ENCODE measurements around the gene EIPR1.
"Not testable (repeated sequence)": the region's sequence is repeated elsewhere in the genome, so short reads cannot be mapped to it uniquely, and the experiment has no call there.

The EIPR1 gene

DNA sequence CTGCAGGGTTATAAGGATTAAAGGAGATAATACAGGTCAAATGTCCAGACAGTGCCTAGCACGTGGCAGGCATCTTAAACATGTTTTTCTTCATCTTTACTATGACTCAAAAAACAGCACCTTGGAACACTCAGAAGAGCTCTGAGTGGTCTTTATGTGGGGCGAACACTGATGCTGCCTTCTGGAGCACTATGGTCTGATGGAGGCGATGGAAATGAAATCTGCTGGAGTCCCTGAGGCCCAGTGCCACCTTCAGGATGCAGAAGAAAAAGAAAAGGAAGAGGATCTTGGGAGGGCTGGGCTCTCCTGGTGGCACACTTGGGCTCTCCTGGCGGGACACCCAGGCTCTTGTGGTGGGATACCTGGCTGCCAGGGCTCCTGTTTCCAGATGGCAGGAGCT, 171.8 kb downstream of the EIPR1 start:
- DNase-seq, result no peak

DNA sequence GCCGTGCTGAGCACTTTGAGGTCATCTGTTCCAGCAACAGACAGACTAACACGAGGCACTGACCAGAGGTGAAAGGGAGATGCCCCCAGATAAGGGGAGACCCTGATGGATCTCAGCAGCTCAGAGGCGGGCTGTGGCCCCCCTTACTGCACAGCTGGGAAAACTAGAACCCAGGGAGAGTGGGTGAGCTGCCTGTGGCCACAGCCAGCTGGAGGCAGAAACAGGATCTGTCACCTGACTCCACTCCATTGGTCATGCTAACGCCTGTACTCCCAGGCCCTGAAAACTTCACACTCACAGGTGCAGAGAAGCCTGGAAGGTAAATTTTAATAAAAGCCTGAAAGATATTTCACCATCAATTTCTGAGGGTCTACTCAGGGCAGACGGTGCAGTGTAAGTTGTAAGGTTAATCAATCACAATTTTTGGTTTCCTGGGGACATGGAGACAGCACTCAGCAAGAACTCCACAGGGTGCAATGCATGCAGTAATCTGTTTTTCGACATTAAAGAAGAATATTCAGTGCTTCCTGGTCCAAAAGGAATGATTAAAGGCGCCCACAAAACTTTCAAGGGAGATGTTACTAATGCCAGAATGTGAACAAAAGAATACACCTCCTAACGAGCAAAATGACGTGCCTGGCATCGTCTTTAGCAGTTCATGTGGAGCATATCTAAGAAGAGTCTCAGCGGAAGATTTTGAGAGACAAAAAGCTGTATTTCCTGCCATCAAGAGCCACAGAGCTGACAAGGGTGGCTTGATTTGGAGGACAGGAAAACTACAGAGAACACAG, 173.4 kb downstream of the EIPR1 start:
- no peak for DNase-seq

DNA sequence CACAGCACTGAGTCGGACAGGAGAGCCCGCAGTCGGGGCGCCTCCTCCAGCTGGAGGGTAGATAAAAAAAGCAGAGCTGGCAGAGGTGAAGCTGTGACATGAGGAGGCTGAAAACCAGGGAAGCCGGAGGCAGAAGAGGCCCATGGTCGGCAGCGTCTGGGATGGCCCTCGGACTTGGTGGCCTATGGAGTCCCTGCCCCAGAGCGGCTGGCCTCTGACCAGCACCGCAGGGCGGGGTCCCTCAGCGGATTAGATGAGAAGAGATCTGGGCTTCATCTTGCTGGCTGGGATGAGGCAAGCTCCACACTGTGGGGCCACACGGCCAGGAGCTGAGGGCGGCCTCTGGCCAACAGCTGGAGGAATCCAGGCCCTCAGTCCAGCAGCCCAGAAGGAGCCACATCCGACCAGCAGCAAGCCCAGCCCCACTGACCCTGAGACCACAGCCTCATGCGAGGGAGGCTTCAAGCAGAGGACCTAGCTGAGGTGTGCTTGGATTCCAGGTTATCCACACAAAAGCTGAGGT, 174.1 kb downstream of the EIPR1 start:
- DNase-seq, result no peak

DNA sequence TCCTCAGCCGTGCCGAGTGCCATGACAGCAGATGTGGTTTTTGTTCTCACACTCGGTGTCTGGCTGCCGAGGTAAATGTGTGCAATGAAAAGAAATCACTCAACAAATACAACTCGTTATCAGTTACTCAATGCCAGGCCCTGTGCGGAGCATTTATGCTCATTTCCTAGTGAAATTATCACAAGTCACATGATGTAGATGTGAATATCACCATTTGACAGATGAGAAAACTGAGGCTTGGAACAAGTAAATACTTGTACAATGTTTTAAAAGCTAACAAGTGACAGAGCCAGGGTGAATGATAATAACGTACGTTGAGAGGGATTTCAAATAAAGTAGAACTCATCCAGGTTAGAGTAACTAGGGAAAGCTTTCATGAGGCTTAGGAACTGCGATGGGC, 174.7 kb downstream of the EIPR1 start:
- DNase-seq, result no peak

DNA sequence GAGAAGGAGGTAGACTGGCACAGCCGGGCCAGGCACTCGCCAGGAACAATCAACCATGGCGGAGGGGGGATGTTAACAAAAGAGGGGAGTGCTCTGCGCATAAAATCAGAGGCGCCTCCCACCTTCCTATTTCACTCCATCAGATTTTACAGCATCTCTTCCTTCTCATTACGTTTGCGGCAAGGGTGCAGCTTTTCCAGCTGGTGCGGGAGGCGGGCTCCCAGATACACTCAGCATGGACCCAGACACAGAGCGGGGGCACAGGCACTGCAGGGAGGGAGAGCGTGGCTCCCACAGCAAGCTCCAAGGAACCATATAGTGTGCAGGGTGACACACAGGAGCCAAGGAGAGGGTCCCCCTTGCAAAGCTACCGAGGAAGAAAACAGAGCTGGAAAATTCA, 176.3 kb downstream of the EIPR1 start:
- no peak for DNase-seq

DNA sequence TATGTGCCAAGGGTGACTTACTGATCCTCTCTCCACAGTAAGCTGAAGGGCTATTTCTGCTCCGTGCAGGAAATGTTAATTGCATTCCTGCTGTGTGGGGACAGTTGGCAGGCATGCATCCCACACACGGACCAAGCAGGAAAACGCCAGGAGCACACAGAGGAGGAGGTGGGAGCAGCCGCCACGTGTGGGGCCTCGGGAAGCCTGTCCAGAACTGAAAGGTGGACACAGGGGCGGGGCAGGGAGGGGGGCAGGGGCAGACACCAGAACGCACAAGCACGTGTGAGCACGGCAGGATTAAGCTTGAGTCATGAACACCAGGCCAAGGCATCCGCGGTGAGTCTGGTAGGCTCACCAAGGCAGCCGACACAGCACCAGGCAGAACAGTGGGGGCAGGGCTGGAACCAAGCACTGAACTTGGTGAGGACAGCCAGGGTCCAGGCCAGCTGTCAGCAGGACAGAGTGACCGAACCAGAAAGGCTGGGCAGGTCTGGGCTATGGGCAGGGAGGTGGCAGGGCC, 177.1 kb downstream of the EIPR1 start:
- DNase-seq, result no peak

DNA sequence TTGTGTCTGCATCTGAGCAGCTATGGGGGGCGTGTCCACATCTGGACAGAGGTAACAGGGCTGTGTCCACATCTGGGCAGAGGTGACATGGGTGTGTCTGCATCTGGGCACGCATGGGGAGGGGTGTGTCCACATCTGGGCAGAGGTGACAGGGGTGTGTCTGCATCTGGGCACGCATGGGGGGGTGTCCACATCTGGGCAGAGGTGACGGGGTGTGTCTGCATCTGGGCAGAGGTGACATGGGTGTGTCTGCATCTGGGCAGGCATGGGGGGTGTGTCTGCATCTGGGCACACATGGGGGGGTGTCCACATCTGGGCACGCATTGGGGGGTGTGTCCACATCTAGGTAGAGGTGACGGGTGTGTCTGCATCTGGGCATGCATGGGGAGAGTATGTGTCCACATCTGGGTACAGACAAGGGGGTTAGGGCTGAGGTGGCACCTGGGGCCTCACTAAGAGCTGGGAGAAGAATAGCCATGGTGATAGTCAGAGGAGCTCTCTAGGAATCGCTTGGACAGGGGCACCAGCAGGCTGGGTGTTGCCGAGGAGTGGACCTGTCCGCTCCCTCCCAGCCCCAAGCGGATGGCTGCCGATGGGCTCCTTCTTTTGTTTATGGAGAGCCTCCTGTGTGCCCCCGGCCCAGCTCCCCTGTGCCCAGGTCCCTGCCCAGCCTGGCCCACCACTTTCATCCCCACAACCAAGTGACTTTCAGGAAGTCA, 177.8 kb downstream of the EIPR1 start:
- no peak for DNase-seq

DNA sequence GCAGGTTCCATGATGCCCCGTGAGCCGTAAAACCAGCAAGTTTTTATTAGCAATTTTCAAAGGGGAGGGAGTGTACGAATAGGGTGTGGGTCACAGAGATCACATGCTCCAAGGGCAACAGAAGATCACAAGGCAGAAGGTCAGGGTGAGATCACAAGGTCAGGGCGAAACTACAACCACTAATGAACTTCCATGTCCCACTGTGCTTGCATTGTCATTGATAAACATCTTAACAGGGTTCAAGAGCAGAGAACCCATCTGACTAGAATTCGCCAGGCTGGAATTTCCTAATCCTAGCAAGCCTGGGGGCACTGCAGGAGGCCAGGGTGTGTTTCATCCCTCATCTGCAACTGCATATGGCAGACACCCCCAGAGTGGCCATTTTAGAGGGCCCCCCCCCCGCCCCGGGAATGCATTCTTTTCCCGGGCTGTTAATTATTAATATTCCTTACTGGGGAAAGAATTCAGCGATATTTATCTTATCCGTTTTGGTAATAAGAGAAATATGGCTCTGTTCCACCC, 178.9 kb downstream of the EIPR1 start:
- not testable (repeated sequence) for DNase-seq

DNA sequence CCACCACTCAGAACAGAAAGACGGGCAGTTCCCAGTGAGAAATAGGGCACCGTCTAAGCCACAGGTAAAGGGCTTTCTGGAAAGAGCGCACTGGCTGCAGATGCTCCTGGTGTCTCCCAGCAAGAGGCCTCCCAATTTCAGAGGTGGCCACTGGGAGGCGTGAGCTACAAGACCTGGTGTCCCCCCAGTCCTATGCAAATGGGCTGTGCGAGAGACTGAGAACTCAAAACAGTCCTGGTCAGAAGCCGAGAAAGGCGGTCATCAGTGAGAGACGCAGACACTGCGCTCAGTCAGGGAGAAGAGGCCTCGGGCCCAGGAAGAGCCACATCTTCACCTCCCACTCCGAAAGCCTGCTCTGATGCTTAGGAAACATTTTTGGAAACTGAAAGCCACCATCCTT, 179.5 kb downstream of the EIPR1 start:
- DNase-seq, result peak; percentile 66

DNA sequence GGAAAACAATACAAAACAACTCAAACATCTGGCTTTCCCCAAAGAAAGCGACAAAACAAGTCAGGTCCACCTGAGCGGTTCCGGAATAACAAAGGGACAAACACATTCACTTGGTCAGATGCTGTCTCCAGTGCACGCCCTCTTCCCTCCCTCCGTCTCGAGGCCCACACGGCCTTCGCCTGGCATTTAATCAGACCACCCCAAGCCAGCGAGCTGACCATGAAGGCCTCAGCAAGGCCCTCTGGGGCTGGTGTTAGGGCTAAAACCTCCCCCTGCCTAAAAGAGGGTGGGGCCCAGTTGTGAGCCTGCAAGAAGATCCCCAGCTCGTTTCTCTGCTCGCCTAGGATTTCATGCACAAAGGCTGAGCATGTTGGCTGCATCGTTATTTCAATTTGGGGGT, 180.3 kb downstream of the EIPR1 start:
- no peak for DNase-seq

DNA sequence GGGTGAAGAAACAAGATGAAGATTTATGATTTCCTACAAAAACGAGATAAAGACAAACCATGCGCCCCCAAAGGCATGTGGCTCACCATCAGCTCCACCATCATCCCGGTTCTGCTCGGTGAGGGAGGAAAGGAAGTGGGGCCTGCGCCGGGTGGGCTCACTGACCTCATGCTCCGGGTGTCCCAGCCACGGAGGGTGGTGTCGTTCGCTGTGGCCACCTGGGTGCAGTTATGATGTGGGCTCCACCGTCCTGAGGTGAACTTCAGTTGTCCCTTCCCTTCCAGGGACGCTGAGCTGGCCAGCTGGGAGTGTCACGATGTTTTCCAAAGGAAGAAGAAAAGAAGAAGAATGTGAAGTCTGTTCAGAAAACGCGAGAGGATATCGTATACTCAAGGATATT, 180.9 kb downstream of the EIPR1 start:
- no peak for DNase-seq

DNA sequence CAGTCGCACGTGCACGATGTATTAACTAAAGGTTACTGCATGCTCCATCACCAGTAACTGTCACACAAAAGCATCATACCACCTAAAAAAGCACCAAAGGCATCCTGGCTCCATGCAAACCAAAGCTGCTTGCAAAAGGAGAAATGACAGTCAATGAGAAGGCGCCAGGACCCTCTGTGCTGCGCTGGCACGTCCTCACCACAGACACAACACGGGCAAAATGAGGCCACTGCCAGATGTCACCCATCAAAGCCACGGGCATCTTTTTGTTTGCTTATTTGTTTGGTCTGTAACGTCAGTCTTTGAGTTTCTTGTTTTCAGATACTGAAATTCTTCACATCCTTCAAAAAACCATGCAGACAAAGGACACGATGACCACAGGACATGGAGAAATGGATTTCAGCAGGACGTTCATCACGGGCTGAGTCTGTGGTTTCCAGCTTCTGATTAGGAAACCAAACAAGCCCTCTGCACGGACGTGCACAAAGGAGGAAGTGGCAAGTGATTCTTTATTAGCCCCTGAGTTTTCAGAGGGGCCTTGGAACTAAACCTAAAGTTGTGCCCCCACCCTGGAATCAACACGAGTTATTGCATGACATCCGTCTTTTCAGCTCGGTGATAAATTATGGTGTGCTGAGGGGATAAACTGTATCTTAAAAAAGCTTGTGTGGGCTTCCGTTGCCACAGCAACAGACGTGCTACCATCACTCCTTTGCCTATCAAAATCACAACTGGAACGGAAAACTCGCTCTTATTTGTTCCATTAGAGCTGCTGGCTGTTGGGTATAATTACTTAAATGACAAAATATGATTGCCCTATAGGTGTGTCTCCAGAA, 181.8 kb downstream of the EIPR1 start:
- DNase-seq, result no peak

DNA sequence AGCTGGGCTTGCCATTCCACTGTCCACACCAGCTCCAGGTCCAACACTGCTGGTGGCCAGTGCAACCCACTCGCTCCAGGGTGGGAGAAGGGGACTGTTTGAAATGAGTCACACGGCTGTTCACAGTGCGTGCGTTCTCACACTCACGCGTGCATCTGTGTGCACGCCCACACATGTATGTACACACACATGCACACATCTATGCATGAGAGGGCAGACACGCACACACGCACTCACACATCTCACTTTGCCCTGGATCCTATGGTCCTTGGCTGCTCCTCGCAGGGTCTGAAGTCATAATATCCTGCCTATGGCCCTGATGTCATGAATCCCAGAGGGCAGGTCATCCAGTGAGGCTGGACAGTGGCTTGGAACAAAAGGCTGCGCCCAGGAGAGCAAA, 182.8 kb downstream of the EIPR1 start:
- no peak for DNase-seq

DNA sequence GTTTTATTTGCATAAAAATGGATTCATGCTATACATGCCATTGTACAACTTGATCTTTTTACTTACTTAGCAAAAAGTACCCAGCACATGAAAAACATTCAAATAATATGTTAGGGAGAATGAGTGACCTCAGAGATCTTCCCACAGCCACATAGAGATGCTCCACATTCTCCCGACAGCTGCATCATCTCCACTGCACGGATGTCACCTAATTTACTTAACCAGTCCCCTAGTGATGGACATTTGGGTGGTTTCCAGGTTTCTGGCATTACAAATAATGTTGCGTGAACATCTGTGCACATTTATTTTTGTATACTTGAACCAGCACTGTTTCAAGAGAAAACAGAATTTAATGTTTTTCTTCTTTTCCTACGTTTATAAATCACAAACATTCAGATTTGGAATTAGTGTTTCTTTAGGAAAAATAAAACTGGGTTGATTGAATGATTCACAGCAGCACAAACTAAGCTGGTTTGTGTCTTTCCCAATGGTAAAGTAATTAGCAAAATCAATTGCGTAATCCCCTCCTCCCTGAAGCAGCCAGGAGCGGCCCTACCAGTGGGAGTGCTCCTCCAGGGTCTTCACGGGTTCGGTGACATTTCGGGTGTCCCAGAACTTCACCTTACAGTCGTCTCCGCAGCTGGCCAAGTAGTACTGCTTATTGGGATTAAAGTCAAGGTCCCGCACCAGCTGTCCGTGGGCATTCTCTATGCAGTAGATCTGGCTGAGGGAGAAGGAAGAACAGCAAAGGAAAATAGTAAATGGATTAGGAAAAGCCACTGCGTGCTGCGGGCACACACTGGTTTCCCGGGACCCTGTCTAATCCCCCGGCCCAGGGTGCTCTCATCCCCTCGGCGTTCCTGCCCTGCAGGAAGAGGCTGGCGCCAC, 183.9 kb downstream of the EIPR1 start:
- no peak for DNase-seq

DNA sequence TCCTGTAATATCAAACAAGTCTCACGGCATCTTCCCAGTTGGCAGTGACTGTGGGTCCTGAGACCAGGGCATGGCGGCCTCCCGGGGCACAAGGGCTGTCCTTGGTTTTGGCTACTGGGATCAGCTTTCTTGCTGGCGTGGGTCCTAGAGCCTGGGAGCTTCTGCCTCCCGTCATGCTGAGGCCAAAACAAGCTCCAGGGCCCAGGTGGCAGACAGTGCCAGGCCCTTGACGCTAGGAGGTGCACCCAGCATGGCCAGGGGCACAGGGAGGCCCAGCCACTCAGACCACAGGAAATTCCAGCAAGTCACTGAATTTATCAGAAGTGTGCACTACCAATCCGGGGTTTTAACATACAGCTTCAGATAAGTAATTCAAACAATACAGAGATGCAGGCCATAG, 184.7 kb downstream of the EIPR1 start:
- no peak for DNase-seq

DNA sequence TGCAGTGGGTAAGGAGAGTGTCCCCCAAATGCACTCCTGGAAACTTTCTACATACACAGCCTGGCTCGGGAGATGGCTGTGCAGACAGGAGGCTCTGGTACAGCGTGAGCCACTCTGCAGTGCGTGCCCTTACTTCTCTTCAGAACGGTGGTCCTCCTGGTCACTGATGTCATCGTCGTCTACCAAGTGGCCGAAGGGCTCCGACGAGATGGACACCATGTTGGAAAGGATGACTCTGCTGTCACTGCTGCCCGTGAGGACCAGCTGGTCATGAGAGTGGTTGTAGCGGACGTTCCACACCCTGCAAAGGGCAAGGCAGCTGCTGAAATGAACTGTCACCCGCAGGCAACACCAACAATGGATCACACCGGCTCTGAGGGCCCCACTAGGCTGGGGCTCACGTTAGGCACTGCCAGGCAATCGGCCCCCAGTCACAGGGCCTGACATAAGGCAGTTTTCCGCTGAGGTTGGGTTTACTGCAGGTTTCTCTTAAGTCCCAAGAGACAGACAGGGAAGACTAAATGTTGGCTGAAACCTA, 185.3 kb downstream of the EIPR1 start:
- DNase-seq, result no peak

DNA sequence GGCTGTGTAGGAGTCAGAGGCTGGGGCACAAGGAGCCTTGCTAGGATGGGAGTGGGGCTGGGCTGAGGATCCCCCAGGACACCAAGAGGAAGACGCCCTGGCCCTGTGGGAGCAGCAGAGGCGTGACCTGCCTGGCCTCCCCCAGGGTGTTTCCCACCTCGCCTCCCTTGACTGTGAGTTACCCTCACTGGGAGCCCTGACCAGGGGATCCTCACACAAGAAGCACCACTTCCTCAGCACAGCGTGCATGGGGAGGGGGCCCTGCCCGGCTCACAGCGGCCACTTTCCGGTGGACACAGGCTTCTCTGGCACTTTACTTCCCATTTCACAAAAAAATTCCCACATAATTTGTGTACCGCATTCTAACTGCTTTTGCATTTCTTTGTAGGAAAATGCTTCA, 187.7 kb downstream of the EIPR1 start:
- no peak for DNase-seq

DNA sequence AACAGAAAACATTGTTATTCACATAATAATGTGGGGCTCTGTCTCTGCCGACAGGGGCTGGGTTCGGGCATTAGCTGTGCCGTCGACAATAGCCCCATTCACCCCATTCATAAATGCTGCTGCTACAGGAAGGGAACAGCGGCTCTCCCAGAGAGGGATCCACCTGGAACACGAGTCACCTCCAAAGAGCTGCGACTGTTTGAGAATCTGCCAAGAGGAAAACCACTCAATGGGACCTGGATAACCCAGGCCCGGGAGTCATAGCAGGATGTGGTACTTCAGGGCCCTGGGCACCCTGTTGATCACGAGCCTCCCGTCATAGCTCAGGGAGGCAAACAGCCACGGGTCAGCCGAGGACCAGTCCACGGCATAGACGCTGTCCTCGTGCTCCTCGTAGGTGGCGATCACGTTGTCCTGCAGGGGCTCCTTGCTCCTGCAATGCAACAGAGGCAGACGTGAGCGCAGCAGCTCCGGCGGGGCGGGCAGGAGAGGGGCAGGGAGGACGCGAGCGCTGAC, 188.5 kb downstream of the EIPR1 start:
- DNase-seq, result no peak

DNA sequence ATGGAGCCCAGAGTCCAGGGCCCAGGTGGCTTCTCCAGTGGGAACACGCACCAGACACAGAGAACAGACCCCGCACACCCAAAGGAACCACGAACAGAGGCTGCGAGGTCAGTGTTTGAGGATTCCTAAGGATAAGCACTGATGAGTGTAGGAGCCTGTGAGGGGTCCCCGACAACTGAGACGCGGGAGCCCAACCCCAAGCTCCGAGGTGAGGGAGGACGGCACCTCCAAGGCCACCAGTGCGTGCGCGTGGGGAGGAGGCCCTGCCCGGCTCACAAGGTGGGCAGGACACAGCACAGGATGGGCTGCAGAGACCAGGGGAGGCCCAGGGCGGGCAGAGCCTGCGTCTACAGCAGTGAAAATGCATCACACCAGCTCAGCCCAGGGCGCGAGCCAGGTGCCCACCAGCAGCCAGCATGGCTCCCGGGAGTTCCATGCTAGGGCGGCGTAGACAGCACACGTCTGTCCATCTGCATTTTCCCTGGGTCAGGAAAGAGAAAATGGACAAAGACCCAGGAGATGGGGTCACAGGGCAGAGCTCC, 189.1 kb downstream of the EIPR1 start:
- no peak for DNase-seq

DNA sequence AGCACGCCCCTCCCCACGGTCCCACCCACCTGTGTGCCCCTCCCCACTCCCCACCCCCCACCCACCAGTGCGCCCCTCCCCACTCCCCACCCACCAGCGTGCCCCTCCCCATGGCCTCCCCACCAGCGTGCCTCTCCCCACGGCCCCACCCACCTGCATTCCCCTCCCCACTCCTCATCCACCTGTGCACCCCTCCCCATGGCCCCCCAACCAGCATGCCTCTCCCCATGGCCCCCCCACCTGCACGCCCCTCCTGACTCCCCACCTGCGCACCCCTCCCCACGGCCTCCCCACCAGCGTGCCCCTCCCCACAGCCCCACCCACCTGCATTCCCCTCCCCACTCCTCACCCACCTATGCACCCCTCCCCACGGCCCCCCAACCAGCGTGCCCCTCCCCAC, 190.2 kb downstream of the EIPR1 start:
- no peak for DNase-seq

DNA sequence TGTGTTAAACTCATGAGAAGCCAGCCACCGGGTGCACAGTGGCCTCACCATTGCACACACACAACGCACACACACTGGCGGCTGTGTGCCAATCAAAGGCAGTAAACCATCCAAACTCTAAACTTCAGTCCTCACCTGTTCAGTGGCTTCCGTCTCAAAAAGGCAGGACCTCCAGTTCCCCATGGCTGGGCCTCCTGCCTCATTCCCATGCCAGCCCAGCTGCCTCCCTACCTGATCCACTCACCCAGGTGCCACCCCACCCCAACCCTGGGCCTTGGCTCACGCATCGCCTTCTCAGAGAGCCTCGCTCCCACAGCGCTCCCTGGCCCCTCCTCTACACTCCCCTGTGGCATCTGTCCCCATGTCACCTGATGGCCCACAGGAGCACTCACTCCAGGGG, 190.9 kb downstream of the EIPR1 start:
- DNase-seq, result no peak

Data from islet precursor cell (in vitro differentiated cells).